HG02571 (cell line): ENCODE data around the gene TLE4.

Experiments
- ATAC-seq: cut with Tn5 transposase; IDR thresholded peaks from one replicate; pipeline ENCODE4 v1.9.1; 2021; ENCODE audit warnings: mild to moderate bottlenecking, moderate library complexity; ENCODE audit not compliant: unreplicated experiment

TLE4 gene

DNA sequence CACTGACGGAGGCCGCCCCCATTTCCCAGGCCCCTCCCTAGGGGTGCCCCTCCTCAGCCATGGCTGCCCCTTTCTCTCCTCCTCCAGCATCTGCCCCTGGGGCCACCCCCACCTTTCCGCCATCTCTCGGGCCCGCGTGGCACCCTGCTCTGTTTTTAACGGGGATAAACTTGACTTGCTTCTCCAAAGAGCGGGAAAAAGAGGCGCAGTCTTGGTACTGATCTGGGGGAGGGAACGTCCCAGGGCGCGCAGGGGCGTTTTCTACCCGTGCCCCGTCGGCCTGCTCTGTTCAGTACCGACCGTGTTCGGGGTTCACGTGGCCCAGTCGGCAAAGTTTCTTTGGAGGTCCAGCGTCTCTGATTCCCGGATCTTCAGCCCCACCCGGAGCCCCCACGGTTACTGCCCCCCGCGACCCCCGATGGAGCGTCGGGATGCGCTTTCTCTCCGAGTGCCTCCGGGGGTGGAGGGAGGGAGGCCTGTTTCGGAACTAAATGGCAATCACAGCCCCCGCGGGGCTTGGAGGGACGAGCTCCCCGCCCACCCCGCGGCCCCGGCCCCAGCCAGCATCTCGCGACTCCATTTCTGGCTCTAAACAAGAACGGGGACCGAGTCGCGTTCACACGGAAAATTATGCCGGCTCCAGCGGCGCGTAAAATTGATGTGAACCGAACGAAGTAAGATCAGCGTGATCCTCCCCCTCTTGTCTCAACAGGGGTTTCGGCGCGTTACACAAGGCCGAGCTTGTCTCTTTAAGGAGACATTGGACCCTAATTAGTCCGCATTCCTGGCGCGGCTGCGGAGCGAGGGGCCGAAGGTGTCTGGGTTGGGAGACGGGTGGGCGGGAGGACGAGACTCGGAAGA is 1.1 kb upstream of the TLE4 start:
- no peak for ATAC-seq

DNA sequence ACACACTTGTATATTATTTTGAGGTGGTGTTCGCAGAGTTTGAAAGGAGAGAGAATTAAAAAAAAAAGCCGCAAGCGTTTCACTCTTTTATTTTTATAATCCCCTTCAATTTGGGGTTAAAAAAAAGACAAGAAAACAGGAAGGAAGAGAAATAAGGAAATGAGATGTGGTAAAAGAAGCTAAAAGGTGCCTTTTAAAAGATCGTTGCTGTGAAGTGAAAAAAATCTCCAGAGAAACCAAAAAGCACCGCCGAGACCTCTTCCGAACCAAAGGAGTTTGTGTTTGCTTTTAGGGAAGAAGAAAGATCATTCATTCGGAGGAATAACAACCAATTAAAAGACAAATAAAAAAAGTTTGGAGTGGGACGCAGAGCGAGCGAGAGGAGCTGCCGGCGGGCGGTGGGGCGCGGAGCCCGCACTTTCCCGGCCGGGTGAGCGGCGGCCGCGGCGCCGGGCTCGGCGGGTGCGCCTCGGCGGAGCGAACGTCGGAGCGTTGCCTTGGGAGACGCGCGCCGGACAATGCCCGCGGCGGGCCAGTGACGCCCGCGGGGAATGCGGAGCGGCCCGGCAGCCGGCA is 355 bp downstream of the TLE4 start:
- ATAC-seq, result no peak

DNA sequence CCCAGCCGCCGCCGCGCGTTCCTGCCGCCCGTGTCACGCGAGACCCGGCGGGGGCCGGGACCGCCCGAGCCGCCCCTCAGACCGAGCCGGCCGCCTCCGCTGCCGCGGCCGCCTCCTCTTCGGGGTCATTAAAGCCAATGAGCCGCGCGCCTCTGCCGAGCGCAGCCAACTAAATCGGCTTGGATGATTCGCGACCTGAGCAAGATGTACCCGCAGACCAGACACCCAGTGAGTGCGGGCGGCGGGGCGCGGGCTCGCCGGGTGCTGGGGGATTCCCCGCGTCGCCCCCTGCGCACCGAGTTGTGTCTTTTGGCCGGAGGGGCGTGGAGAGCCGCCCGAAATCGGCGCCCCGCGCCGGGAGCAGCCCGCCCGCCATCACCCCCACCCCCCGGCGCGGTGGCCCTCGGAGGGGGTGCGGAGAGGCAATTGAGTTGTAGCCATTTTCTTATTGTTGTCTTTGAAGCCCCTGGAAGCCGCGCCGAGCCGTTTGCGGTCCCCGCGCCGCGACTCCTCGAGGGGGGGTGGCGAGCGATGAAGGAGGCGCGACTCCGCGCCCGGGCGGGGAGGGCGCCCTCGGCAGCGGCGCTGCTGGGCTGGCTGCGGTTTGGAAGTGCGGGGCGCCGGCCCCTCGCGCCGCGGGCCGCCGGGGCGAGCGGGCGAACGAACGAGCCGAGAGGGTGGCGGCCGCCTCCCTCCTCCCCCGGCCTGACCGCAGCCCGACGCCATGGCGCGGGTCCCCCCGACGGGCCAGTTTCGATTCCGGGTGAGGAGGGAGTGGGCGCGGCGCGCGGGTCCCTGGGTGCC is 1.0 kb downstream of the TLE4 start:
- no peak for ATAC-seq

DNA sequence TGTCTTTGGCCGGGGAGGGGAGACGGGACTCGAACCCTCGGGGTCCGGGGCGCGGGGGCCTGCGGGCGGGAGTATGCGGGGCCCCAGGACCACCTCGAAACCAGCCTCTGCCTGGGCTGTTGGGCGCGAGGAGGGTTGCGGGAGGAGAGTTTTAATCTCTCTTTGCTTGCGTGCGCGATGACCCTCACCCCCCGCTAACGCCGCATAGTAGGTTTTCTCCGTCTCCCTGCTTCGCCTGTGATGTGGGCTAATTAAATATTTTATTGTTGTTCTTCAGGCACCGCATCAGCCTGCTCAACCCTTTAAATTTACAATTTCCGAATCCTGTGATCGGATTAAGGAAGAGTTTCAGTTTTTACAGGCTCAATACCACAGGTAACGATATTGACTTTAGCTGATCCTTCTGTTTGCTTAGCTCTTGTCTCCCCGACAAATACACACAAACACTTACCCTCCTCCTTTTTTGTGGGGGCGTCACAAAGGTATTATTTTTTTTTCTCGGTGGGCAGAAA is 1.7 kb downstream of the TLE4 start:
- no peak for ATAC-seq

DNA sequence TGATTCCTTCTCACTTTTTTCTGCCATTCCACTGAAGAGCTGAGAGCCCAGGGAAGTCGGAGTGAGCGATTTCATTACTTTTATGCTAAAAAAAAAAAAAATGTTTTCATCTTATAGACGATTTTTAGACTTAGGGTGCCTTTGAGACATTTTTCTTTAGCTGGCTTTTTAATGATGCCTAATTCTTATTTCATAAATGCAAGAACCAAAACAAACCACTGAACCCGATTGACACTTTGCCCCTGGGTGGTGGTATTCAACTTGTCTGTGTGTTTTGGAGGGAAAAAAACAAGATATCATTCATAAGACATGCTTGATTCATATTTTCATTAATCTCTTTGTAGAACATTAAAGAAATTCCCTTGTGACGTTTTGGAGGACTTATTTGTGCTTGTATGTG is 2.4 kb downstream of the TLE4 start:
- ATAC-seq, result no peak

DNA sequence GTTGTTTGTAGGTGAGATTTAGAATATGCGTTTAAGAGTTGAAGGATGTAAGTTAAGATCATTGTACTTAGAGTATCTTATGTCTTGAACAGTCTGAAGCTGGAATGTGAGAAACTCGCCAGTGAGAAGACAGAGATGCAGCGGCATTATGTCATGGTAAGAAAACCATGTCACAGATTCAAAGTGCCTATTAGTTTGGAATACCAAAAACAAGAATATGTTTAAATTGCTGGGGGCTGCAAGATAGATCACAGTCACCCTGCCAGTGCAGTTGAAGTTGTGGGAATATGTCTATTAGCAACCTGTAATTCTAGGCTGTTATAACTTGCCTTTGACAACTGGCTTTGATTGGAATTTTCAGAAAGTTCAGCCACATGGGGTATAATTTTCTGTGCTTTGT is 3.0 kb downstream of the TLE4 start:
- ATAC-seq, result no peak

DNA sequence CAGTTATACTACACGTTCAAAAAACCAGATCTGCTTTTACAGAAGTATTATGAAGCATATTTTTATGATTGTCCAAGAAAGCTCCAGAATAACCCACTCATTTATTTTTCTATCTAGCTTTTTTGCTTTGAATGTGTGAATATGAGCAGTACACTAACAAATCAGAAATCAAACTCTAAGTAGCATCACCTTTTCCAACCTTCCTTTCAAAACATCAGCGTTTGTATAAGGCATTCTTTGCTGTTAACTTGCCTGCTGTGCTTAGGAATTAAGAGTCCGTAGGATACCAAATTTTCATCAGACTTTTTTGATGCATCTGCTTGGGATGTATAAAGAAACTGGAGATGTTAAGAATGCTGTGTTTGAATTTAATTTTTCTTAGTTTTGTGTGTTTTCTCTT is 3.8 kb downstream of the TLE4 start:
- no peak for ATAC-seq

DNA sequence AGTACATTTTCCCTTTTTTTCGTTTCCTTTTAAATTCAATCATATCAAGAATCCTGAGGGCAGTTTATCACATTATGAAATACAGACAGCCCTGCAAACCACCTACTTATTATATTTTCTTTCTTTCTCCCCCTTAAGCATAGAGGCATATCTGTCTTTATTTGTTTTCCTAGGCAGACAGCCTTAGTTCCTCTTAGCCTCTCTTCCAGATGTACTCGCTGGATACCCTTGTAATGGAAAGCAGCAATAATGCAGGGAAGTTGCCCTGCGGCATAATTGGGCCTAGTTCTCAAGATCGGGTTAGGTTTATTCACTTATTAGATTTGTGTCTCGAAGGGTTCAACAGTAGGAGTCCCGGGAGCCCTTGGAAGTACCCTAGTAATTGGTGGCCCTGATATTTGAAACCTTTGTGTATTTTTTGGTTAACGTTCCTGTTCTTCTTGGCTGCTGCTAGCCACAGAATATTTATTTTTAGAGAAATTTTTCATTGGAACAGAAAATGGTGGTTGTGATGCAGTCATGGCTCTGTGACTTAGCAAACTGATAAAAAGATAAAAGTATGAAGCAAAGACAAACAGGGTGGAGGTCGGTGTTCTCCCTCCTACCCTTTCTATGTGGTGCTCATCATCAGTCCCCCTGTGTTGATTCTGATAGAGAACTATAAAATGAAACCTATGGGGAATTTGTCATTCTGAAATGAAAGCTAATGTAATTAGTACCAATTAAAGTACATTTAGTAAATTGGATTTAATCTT is 6.4 kb downstream of the TLE4 start:
- no peak for ATAC-seq

DNA sequence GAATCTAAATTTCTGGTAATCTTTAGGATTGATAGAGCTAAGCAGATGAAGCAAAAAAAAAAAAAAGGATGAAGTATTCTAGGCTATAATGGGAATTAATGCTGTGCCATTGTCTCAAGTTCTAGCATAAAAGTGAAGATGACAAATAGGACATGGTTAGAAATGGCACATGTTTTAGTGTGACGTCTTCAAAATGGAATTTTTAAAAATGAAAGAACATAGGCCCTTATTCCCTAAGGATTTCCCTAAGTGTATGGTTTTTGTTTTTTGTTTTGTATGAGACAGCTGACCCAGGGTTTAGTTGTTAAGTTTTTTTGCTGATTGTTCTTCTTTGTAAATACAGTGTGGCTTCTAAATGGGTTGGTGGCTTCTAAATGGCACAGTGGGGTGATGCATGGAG is 7.1 kb downstream of the TLE4 start:
- ATAC-seq, result no peak

DNA sequence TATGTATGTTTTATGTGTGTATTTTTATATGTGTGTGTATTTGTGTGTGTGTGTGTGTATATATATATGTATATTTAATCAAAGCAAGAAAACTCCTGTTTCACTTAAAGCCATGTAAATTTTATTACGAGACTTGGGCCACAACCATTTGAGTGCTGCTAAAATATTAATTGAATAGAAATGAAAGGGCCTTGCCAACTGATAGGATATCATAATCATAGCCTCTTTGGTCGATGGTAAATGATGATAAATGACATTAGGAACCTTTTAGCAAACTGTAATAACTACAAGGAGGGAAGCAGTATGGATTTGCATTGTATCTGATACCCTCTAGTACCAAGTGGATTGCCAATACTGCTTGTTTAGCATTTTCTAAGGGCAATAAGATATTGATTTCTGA is 7.9 kb downstream of the TLE4 start:
- no peak for ATAC-seq

DNA sequence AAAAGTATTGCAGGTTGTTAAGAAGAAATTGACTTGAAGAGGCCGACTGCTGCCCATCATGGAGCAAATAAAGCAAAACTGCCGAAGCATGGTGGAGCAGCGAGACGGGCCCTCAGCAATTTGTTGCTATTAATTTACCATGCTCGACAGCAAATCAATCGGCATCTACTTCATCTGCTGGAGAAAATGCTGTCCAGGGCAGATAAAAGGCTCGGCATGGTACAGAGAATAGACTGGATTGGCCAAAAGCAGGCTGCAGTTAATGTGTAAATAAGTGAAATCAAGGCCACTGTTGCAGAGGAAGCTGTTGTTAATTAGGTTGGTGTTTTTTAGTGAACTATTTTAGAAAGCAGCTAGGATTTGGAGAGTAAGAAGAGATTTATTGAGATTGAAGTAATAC is 8.3 kb downstream of the TLE4 start:
- no peak for ATAC-seq

DNA sequence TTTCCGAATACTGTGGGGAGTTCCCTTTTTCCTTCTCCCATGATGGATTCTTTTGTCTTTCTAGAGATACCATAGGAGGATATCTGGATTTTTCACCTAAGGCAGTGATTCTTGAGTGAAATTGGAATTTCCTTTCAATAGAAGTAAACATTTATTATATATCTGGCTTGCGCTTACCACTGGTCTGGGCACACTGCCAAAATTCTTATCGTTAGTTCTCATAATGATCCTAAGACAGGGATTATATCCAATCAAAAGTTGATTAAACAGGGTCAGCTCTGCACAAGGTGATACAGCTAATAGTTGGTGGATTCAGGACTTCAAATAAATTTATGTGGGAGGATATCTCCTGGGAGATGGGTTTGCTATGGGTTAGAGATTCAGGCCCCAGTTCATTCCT is 9.6 kb downstream of the TLE4 start:
- no peak for ATAC-seq

DNA sequence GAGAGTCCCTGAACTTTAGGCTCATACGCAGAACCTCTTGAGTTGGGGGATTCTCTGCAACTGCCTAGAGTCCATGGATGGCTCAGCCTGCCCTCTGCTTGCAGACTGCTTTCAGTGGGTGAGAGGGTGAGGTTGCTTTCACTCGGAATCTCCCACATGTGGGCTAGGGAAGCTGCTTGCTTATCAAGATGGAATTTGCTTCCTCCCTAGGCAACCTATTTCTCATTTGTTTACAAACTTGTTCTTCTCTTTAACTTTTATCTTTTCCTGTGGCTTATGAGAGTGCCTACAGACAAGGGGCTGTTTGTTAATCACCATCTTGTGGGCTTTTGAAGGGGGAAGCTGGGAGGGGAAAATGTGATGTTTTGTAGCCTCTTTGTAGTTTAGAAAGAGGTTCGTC is 10.0 kb downstream of the TLE4 start:
- ATAC-seq, result no peak

DNA sequence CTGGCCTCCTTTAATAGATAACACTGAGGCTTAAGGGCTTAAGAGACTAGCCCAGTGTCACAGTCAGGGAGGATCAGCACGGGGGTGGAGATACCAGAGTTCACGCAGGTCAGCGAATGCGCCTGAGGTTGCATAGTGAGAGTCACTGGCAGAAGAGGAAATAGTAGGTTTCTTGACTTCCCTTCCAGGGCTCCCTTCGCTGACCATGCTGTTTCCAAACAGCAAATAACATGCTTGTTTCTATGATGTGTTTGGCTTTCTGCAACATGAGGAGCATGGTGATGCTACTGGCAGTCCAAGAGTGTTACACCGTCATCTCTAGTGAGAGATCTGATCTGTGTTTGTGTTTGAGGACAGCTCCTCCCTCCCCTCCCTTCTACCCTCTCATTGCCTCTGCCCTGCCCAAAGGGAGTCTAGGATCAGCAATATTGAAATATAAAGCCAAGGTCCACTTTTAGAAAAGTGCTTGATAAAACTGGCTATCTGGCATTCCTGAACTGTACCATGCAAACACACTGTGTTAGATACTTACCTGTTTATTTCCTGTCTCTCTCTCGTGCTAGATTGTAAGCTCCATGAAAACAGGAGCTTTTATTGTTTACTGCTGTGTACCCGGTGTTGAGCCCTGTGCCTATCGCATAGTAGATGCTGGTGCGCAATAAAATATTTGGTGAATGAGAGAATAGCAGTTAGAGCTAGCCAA is 12.3 kb downstream of the TLE4 start:
- peak; percentile 57 for ATAC-seq

DNA sequence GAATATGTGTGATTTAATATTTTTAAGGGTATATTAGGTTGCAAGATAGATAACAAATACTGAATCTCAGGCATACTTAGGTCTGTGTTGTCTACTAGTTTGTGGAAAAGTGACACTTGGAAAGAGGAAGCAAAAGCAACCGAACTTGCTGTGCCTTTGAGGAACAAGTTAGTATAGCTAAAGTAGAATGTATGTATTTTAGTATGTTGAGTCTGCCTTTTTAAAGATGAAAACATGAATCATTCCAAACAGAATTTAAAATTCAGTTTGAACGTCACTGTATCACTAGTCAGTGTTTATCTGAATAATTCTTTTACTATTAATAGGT is 12.9 kb downstream of the TLE4 start:
- ATAC-seq, result no peak

DNA sequence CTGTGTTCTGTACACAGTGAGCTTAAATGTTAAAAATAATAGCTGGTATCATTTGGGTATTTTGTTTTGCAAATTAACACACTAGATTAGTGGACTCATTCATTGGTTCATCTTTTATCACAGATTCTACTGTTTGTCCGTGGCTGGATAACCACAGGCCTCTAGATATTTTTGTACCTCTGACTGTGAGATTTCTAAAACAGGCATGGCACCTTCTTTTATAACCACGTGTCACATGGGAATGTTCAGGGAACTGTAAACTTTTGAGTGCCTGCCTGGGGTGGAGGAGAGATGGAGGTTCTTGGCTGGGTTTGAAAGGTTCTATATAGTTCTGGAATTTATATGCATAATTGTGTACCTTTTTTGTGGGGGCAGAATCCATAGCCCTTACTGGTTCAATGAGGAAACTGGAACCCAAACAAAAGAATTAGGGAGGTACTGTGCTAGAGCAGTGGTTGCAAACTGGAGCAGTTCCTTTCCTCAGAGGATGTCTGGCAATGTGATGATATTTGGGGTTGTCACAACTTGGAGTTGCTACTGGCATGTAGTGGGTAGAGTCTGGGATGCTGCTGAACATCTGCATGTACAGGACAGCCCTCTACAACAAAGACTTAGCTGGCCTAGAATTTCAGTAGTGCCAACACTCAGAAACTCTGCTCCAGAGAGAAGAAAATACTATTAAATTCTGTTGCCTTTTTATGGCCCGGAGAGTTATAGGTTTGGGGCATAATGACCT is 16.9 kb downstream of the TLE4 start:
- ATAC-seq, result no peak

DNA sequence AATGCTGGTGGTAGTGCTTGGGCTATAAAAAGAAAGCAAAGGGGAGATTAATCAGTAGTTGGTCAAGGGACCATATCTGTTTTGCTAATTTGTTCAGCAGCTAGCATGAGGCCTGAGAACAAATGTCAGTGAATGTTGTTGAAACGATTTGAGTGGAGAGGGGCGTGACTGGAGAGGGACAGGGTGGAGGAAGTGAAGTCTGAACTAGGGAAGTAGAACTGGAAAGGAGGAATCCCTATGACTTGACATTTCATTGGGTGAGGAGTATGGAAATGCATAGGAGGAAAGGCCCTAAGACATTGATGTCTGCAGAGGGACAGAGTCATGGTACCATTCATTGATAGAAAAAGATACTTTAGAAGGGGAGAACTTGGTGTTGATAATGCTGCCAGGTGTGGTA is 19.7 kb downstream of the TLE4 start:
- no peak for ATAC-seq

DNA sequence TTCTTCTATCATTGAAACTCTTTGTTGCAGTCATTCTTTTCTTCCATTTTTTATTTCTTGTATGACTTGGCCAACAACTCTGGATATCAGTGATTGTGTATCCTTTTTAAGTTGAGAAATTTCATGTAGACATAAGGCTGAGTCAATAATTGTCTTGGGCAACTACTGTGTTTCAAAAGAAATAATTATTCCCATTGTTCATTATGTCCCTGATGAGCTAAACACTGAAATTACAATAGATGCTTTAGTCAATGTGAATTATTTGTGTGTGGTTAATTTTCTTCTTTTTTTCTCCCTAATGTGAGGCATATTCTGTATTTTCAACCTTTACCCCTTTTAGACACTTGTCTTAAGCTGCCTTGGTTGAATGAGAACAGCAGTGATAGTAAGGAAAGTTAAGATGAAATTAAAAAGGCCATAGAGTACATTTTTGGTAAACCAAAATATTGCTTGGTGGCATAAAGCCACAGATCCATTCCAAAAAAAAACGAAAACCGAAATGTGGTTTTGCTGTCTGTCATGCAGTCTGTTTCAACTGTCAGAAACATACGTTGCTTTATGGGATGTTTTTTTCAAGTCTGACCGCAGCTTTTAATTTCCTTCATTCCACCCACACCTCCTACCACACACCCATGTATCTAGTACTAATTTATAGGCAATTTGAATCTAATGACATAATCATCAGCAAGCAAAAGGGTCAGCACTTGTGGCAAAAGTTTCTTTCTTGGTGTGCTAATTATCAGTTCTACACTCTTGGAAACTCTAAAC is 21.1 kb downstream of the TLE4 start:
- ATAC-seq, result no peak
